GM21515 (cell line): ENCODE data around the gene KRT86.
"Not testable (repeated sequence)": the region's sequence is repeated elsewhere in the genome, so short reads cannot be mapped to it uniquely, and the experiment has no call there.

ENCODE experiments used
- ATAC-seq: cut with Tn5 transposase; IDR thresholded peaks from one replicate; pipeline ENCODE4 v1.9.1; 2021; ENCODE audit not compliant: unreplicated experiment

The KRT86 gene

DNA sequence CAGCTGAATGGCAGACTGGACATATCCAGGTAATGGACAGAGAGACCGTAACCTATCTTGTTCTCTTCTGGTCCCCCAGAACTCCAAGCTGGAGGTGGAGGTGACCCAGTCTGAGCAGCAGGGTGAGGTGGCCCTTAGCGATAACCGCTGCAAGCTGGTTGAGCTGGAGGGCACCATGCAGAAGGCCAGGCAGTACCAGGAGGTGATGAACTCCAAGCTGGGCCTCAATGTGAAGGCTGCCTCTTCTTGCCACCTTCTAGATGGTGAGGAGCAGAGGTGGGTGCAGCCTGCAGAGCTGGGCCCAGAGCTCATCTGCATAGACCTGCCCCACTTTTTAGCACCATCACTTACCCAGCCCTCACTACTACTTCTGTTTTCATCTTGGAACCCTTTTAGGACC is 7.2 kb upstream of the KRT86 start:
- no peak for ATAC-seq

DNA sequence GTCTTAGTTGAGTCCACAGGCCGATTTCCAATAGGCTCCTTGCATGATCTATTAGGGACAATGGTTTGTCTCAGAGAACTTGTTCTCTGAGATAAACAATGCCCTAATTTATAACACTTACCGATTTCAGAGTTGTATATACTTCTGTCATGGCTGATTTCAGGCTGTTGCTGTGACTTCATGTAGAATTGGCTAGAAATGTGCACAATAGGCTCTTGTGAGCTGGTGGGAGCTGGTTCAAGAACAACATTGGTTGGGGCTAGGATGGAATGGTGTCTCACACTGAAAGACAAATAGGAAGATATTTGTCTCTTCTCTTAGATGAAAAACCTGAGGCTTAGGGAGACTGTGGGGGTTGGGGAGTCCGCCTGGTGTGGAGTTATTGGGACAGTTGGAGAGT is 6.7 kb upstream of the KRT86 start:
- ATAC-seq = no peak

DNA sequence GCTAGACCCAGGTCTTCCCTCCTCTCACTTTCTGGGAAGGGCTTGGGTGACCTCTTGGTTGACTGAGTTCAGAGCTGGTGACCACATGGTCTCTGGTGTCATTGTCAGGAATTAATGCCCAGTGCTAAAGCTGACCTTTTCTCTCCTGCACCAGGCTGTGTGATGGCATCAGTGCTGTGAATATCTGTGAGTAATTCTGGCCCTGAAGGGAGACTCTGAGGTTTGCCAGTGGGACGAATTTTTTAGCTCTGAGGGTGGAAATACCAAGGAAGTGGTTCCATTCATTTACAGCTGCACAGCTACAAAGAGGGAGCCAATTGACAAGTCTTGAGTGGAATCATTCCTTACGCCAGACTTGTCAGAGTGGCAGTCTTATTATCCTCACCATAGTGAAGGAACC is 6.2 kb upstream of the KRT86 start:
- ATAC-seq = no peak

GRCh38 chr12:52270541-52271070 is 3.8 kb upstream of the KRT86 start:
- no peak for ATAC-seq

GRCh38 chr12:52271158-52271557 is 3.3 kb upstream of the KRT86 start:
- ATAC-seq = no peak

DNA sequence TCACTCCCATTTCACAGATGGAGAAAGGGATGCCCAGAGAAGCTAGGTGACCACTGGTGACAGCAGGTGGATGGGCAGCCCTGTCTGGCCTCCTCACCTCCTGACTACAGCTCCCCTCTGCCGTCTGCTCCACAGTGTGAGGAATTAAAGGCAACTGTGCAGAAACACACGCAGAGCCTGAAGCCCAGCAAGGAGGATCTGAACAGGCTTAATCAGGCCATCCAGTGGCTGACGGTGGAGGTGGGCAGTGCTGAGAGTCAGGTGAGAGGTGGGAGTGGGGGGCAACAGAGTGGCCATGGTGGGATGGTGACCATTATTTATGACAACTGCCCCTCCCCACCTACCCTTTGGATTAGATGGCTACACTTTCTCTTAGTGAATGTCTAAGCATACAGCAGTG is 1.2 kb downstream of the KRT86 start:
- ATAC-seq = no peak

- no peak for ATAC-seq
These were observed 3.2 kb downstream of the KRT86 start for GRCh38 chr12:52277486-52278245.

- no peak for ATAC-seq
These were observed 4.4 kb downstream of the KRT86 start for GRCh38 chr12:52278575-52279421.

DNA sequence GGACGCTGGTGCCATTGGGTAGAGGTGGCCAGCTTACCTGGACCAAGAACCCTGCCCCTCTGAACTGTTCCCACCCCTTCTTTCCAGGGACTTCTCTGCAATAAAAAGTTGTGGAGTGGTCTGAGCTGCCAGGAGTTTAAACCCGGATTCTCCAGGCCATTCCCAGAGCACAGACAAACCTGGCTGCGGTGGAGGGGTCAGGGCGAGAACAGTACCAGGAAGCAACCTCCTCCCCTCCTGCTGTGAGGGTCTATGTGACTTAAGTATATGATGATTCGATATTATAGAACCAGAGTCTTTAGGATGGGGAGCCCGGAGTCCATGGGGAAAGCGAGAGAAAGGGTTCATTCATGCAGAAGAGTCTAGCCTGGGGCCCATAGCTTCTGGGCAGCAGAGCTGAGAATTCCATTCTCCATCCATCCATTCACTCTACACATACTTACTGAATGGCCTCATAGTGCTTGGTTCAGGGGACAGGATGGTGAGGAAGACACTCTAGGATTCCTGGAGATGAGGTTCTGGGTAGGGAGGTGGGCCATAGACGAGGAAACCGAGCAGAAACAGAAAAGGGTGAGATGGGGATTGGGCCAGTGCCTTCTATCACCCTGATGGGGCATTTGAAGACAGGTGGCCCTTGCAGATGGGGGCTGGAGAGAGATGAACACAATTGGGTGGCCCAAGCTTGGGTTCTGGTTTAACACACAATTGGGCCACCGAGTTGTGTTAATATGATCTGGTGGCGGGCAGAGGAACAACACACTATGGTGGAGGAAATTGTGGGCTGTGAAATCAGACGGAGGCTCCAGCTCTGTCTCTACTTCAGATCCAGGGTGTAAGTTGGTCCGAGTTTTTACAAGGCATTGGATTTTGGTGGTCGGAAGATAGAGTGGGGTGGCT is 5.2 kb downstream of the KRT86 start:
- no peak for ATAC-seq

- ATAC-seq = no peak
These were observed 5.9 kb downstream of the KRT86 start for GRCh38 chr12:52280319-52280795.

- ATAC-seq = no peak
These were observed 6.5 kb downstream of the KRT86 start for GRCh38 chr12:52280796-52281560.

DNA sequence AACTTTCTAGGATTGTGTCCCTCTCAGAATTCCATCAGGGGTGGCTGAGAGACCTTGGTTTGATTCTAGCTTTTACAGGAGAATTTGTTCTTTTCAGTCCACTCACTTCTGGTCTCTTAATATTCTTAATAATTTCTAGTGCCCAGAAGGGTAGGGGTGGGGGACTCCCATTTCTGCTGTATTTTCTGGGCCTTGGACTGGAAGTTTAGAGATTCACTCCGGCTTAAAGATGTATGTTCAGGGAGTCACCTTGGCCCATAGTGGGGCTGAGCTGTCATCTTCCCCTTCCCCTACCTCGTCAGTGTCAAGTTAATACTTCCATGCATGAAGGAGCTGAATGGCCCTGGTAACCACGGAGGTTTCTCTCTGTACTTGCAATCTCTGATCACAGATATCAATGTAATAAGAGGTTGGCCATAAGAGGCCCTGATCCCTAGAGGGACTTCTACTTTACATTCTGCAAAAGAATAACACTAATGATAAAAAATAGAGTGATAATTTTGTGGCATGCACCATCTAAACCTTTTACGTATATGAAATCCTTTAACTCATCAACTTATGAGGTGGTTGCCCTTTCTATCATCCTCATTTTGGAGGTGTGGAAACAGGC is 10.2 kb downstream of the KRT86 start:
- no peak for ATAC-seq

DNA sequence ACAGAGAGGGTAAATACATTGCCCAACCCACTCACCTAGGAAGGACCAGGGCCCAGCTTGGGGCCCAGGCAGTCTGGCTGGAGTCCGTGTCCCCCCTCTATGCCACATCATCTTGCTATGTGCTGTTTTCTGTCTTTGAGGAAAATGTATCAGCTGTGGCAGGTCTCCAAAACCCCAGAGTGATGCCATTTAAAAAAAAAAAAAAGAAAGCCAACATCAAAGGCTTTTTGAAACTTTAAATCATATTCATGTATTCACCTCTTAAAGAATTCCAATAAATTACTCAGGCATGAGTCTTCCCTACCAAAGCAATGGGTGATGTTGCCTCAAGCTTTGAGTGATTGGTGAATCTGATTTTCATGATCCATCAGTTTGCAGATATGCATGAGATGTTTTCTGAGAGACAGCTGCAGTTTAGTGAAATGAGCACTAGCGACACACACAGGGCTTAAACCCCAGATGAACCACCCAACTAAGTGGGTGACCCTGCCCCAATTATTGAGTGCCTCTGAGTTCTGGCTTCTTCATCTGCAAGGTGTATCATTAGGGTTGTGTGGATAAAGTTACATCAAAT is 10.8 kb downstream of the KRT86 start:
- no peak for ATAC-seq

GRCh38 chr12:52285851-52286530 is 11.5 kb downstream of the KRT86 start:
- no peak for ATAC-seq

- not testable (repeated sequence) for ATAC-seq
These were observed 12.7 kb downstream of the KRT86 start for GRCh38 chr12:52286857-52287785.

DNA sequence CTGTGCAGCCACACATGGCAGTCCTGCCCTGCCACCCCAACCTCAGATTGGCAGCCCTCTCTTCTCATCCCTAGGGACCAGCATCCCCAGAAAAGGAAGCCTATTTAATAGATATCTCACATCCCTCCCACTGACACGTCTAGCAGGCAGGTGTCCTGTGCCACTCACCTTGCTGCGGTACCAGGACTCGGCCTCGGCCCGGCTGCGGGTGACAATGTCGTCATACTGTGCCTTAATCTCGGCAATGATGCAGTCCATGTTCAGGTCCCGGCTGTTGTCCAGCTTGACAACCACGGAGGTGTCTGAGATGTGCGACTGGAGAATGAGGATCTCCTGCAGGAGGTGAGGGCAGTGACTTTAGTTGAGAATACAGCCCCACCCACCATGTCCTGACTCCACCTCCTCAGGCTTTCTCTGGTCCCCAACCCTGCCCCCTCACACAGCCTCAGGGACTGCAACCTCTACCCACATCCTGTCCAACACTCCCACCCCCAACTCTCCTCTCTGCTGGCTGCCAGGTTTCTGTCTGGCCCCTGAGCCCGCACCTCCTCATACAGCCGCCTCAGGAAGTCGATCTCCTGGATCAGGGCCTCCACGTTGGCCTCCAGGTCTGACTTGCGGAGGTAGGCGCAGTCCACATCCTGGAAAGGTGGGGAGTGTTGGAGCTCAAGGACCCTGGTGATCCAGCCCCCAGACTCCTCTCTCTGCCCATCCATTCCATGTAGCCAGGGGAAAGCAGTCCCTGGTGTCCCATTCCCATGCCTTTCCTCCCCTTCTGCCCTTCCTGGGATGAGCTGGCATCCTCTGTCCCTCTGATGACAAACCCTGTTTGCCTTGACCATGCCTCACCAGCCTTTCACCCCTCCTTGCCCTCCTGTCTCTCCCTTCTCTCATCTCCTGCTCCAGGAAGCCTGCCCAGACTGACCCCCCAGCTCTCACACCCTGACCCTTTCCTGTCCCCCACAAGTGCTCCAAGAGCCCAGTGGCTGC is 13.7 kb downstream of the KRT86 start:
- ATAC-seq = peak; percentile 72
